Endothelial cell of umbilical vein (primary cell): Measurements from ENCODE around the gene TSPEAR.

Experiments
- CTCF ChIP-seq, 2 donors: IDR thresholded peaks; 1 replicate in 1 of 2; 2 replicates in 1 of 2; pipeline ENCODE4 v1.5.1; 2011; ENCODE audit warnings: low read length in 2 of 2, mild to moderate bottlenecking in 2 of 2, moderate library complexity in 2 of 2, control low read depth in 1 of 2, inconsistent platforms in 1 of 2, low read depth in 1 of 2; ENCODE audit not compliant: insufficient read depth in 1 of 2; ENCODE audit errors: extremely low read depth in 1 of 2
- MAX ChIP-seq: IDR thresholded peaks from 2 replicates; pipeline ENCODE4 v1.6.1; 2011; ENCODE audit not compliant: insufficient read depth, insufficient read length
- POLR2A ChIP-seq: IDR thresholded peaks from 2 replicates; pipeline ENCODE4 v1.6.1; 2012; ENCODE audit warnings: low read depth, mild to moderate bottlenecking, control low read depth, low read length
- POLR2AphosphoS5 ChIP-seq: IDR thresholded peaks from 2 replicates; pipeline ENCODE4 v1.6.1; 2012; ENCODE audit warnings: low read depth, mild to moderate bottlenecking, control low read depth, low read length, moderate library complexity; ENCODE audit not compliant: insufficient read depth

GRCh38 chr21:44467859-44468195, 243.5 kb downstream of the TSPEAR start:
- TF ChIP-seq MAX = no peak
- no peak for TF ChIP-seq CTCF (IDR thresholded peaks at IDR 0.05; ENCODE audit: extremely low read depth in 1 of 2, insufficient read depth in 1 of 2, low read depth in 1 of 2, low read length in 2 of 2)
- TF ChIP-seq POLR2AphosphoS5 = no peak
- no peak for TF ChIP-seq POLR2A
